Heart right ventricle (tissue), 16 donors: ENCODE measurements around the gene CSH1. TPM values are rescaled to one million over a fixed set of nuclear protein-coding genes. Genes with fewer than 3 reads are reported as not detected.
"Not testable (repeated sequence)": the region's sequence is repeated elsewhere in the genome, so short reads cannot be mapped to it uniquely, and the experiment has no call there.

Source experiments
- ATAC-seq, 8 donors: fragments of 200-7000 bp; cut with Tn5 transposase; one replicate each; pipeline ENCODE4 v1.9.1; 2020; ENCODE audit warnings: mild to moderate bottlenecking in 8 of 8, moderate library complexity in 8 of 8, moderate number of reproducible peaks in 1 of 8
- DNase-seq, 2 donors: peaks; one replicate each; pipeline ENCODE4 v3.0.0-alpha.2; 2020
- H3K27ac ChIP-seq, 10 donors: fragments of 200-600 bp; sonication (generic) in 2 of 10; one replicate each; pipeline versions ENCODE4 v1.5.0 to v1.8.0; 2020 to 2022; ENCODE audit warnings: mild to moderate bottlenecking in 3 of 10
- H3K27me3 ChIP-seq, 7 donors: fragments of 200-600 bp; one replicate each; pipeline ENCODE4 v1.8.0; 2021 to 2022; ENCODE audit warnings: mild to moderate bottlenecking in 2 of 7
- H3K36me3 ChIP-seq, 9 donors: fragments of 200-600 bp; sonication (generic) in 1 of 9; one replicate each; pipeline versions ENCODE4 v1.5.0 to v1.8.0; 2020 to 2022; ENCODE audit warnings: mild to moderate bottlenecking in 2 of 9
- H3K4me1 ChIP-seq, 9 donors: fragments of 200-600 bp; sonication (generic) in 1 of 9; one replicate each; pipeline versions ENCODE4 v1.5.0 to v1.8.0; 2020 to 2022; ENCODE audit warnings: mild to moderate bottlenecking in 4 of 9
- H3K4me3 ChIP-seq, 10 donors: fragments of 200-600 bp; sonication (generic) in 2 of 10; one replicate each; pipeline versions ENCODE4 v1.5.0 to v1.8.0; 2020 to 2022; ENCODE audit warnings: mild to moderate bottlenecking in 7 of 10, moderate library complexity in 2 of 10
- H3K9me3 ChIP-seq, 11 donors: fragments of 200-600 bp in 10 of 11; sonication (generic) in 2 of 11; one replicate each; pipeline versions ENCODE4 v1.5.0 to v1.8.0; 2013 to 2022; ENCODE audit warnings: mild to moderate bottlenecking in 2 of 11, control low read depth in 1 of 11, moderate library complexity in 1 of 11
- CTCF ChIP-seq, 9 donors: fragments of 200-600 bp; sonication (generic) in 2 of 9; IDR thresholded peaks; one replicate each; pipeline versions ENCODE4 v1.5.0 to v1.8.0; 2021 to 2022; ENCODE audit warnings: antibody characterized with exemption in 9 of 9, mild to moderate bottlenecking in 5 of 9, moderate library complexity in 1 of 9
- WGBS, 2 donors: extraction: QIAGEN DNeasy Blood & Tissue Kit; methylation state at CpG; one replicate each; pipeline ENCODE4 v1.1.7; 2013; ENCODE audit warnings: inconsistent platforms in 1 of 2; 5-methylcytosine and 5-hydroxymethylcytosine counted together
- intact Hi-C, 10 donors: fragments of 100-400 bp; cut with DNase I; formaldehyde crosslinking; loops; one replicate each; pipeline versions ENCODE4 v1.11.1 to v1.14.2; 2022
- polyA plus RNA-seq, 2 donors: library from polyadenylated mRNA; stranded (reverse); fragments of 200-250 nt; gene quantifications; one replicate each; pipeline ENCODE4 v1.2.3, GENCODE V29; 2013
- total RNA-seq, 10 donors: library from RNA; stranded (reverse); fragmentation: NEBNext Ultra II Directional in 3 of 10; extraction: Animal tissue kit (Norgen Biotek cat#: 25700) in 3 of 10; gene quantifications; one replicate each; pipeline versions ENCODE4 v1.2.1 to v1.2.4, GENCODE V29; 2021 to 2023
- donor health status: Arrhythmogenic right ventricular cardiomyopathy.
- donor health status: ischemic (EF 13 %, LVEDD 7.1; RV severe dilation, severe dysfunction).
- donor health status: healthy with polysubstance abuse.
- donor health status: DM: no; HTN: yes; CAD: no.
- donor health status: DM: no; HTN: no; CAD: no.
- donor health status: ischemic (EF 25% LVEDD 6.9; RV normal size, moderate dysfunction).
- donor health status: ischemic (EF 25% LVEDD 5.7; RV mildly dilated, moderate dysfunction).
- donor health status: healthy.
- donor health status: DM: yes; HTN: yes; CAD: no.
- donor health status: Ischemic cardiomyopathy.
- donor health status: ischemic (EF 35%, LVEDD 5.7; RV mildly dilated, moderate dysfunction).
- donor health status: nonischemic (EF 11% LVEDD 7.7; RV severe dilation, severe dysfunction).
- donor health status: DM: yes; HTN: yes; CAD: no.
- donor health status: PGD.
- donor health status: ischemic (EF 29% LVEDD 5.4; RV normal size, mild dysfunction).
- donor health status: nonischemic (EF 23%, LVEDD 6.1; RV moderate dilation, normal function).

Gene CSH1
- total and polyA plus RNA-seq, 12 donors = not detected

- ATAC-seq, intact Hi-C loops, H3K36me3 ChIP-seq, H3K4me3 ChIP-seq, H3K4me1 ChIP-seq, H3K9me3 ChIP-seq, H3K27ac ChIP-seq, H3K27me3 ChIP-seq, DNase-seq: not testable (repeated sequence)
- WGBS, 2 donors = 52 to 59% methylated on average over 10 to 11 of the region's 11 CpGs
- peak in 2 of 9 donors; percentile 11 to 21 for TF ChIP-seq CTCF (IDR thresholded peaks at IDR 0.05)
Observed at GRCh38 chr17:63892316-63893037, 3.9 kb downstream of the CSH1 start.

GRCh38 chr17:63889026-63889848 is 7.1 kb downstream of the CSH1 start:
- WGBS, 2 donors = 33 to 36% methylated on average over 13 of the region's 13 CpGs
- peak in 8 of 9 donors; percentile 4 to 56 (median 47) for TF ChIP-seq CTCF (IDR thresholded peaks at IDR 0.05)

GRCh38 chr17:63885119-63885518 is 11.3 kb downstream of the CSH1 start:
- H3K9me3 ChIP-seq, DNase-seq, H3K27me3 ChIP-seq, H3K27ac ChIP-seq, H3K4me1 ChIP-seq, ATAC-seq, H3K36me3 ChIP-seq, H3K4me3 ChIP-seq, intact Hi-C loops: not testable (repeated sequence)
- WGBS, 2 donors = 85 to 88% methylated on average over 11 of the region's 11 CpGs

More at GRCh38 chr17:63889026-63889848, 7.1 kb downstream of the CSH1 start:
- H3K36me3 ChIP-seq, DNase-seq, H3K27ac ChIP-seq, H3K4me3 ChIP-seq, H3K9me3 ChIP-seq, intact Hi-C loops, H3K27me3 ChIP-seq, H3K4me1 ChIP-seq: not testable (repeated sequence)
- peak in 5 of 8 donors; percentile 64 to 77 (median 74) for ATAC-seq

GRCh38 chr17:63882626-63883126 is 13.7 kb downstream of the CSH1 start:
- H3K27ac ChIP-seq, H3K4me3 ChIP-seq, H3K4me1 ChIP-seq, intact Hi-C loops, H3K36me3 ChIP-seq, H3K9me3 ChIP-seq, DNase-seq, ATAC-seq, H3K27me3 ChIP-seq: not testable (repeated sequence)
- WGBS, 2 donors = 77 to 84% methylated on average over 9 of the region's 9 CpGs

- WGBS, 2 donors = 34% methylated on average over 14 to 15 of the region's 15 CpGs
- peak in 5 of 8 donors; percentile 63 to 78 (median 67) for ATAC-seq
- Histone ChIP-seq H3K4me1 (peaks cover 0 to 7% (median 0%) of the 10 kb centered on the region in 9 donors), H3K27ac (no peak within 1 kb of the TSS), H3K36me3 (no peaks in the 10 kb centered on the region), H3K4me3 (no peak within 1 kb of the TSS), H3K27me3 (peaks cover 0 to 3% (median 0%) of the 10 kb centered on the region in 7 donors), H3K9me3 (no peaks in the 10 kb centered on the region)
- intact Hi-C loops = no loop called here
- TF ChIP-seq CTCF (IDR thresholded peaks at IDR 0.05) = peak in 8 of 9 donors; percentile 31 to 59 (median 53)
- DNase-seq = peak in 1 of 2 donors; percentile 24
Observed at GRCh38 chr17:63881935-63882601, 14.3 kb downstream of the CSH1 start, which contains the start of gene GH2. TSS of gene GH2 (minus strand) at chr17:63881944. CDS start at chr17:63881801, 143 bp downstream.
